B cell (primary cell): Measurements from ENCODE around the gene NCOA5.

Experiments used
- EZH2 ChIP-seq: IDR thresholded peaks from 2 replicates; pipeline ENCODE4 v1.6.1; 2012; ENCODE audit warnings: borderline replicate concordance, low read depth, mild to moderate bottlenecking, moderate library complexity, low read length; ENCODE audit not compliant: insufficient read depth, poor library complexity, severe bottlenecking
- TF ChIP-seq, protein P1 (sequence below): fragments of 200-600 bp; IDR thresholded peaks from one replicate; pipeline ENCODE4 v1.8.0; 2022; ENCODE audit warnings: antibody characterized with exemption, mild to moderate bottlenecking

- TF ChIP-seq, protein P1, sequence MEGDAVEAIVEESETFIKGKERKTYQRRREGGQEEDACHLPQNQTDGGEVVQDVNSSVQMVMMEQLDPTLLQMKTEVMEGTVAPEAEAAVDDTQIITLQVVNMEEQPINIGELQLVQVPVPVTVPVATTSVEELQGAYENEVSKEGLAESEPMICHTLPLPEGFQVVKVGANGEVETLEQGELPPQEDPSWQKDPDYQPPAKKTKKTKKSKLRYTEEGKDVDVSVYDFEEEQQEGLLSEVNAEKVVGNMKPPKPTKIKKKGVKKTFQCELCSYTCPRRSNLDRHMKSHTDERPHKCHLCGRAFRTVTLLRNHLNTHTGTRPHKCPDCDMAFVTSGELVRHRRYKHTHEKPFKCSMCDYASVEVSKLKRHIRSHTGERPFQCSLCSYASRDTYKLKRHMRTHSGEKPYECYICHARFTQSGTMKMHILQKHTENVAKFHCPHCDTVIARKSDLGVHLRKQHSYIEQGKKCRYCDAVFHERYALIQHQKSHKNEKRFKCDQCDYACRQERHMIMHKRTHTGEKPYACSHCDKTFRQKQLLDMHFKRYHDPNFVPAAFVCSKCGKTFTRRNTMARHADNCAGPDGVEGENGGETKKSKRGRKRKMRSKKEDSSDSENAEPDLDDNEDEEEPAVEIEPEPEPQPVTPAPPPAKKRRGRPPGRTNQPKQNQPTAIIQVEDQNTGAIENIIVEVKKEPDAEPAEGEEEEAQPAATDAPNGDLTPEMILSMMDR, result no peak
- no peak for TF ChIP-seq EZH2
These were observed 64.4 kb downstream of the NCOA5 start for GRCh38 chr20:46025376-46025783.
